Chondrocyte (in vitro differentiated cells): ENCODE results near the gene SP1. TPM values are rescaled to one million over a fixed set of nuclear protein-coding genes. Genes with fewer than 3 reads are reported as not detected.

Source experiments
- DNase-seq: peaks from one replicate; pipeline ENCODE4 v3.0.0; 2021; ENCODE audit warnings: mixed read lengths, low spot score
- H3K27ac Mint-ChIP-seq: one replicate; pipeline ENCODE4 v1.8.0; 2021; ENCODE audit warnings: mild to moderate bottlenecking, moderate library complexity, mixed read lengths; ENCODE audit not compliant: unreplicated experiment
- H3K27me3 Mint-ChIP-seq: 2 replicates; pipeline ENCODE4 v1.8.0; 2021; ENCODE audit warnings: low read depth, mixed read lengths
- H3K36me3 Mint-ChIP-seq: 2 replicates; pipeline ENCODE4 v1.8.0; 2021; ENCODE audit warnings: low read depth, mixed read lengths
- H3K4me1 Mint-ChIP-seq: 2 replicates; pipeline ENCODE4 v1.8.0; 2021; ENCODE audit warnings: low read depth, mild to moderate bottlenecking, mixed read lengths
- H3K4me3 Mint-ChIP-seq: one replicate; pipeline ENCODE4 v1.8.0; 2021; ENCODE audit warnings: mild to moderate bottlenecking, moderate library complexity, mixed read lengths; ENCODE audit not compliant: unreplicated experiment
- H3K9me3 Mint-ChIP-seq: 2 replicates; pipeline ENCODE4 v1.8.0; 2021; ENCODE audit warnings: low read depth, mixed read lengths
- total RNA-seq: library from RNA; stranded (reverse); gene quantifications from 3 replicates; pipeline ENCODE4 v1.2.1, GENCODE V29; 2021
- TF ChIP-seq, protein P1 (sequence below): fragments of 200-600 bp; sonication (generic); IDR thresholded peaks from 2 replicates; pipeline ENCODE4 v1.5.0; 2021; ENCODE audit warnings: antibody characterized with exemption, mild to moderate bottlenecking, moderate library complexity

The SP1 gene
- total RNA-seq, 1 donor from 2014 or later, result 59.0 TPM

DNA sequence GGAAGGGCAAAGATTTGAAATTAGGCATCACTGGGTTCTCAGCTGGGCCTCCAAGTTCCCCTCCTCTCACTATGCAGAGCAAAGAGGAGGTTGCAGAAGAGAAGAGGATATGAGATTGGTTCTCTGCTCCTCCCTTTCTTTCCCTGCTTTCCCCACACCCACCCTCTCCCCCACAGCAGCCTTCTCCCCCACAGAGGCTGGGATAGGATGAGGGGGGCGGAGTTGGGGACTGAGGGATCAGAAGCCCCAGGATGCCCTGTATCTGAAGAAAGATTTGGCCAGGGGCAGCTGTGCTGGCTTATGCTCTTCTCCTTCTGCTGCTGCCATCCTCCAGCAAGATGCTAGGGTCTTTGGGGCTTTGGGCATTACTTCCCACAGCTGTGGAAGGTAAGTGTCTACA is 43.6 kb downstream of the SP1 start, which contains the start of gene AMHR2:
AMHR2 (plus strand) TSS at position 259 of the 400 bp plus-strand sequence; CDS start at position 339, 80 bp downstream.
- Mint-ChIP-seq H3K9me3 (no peaks in the 10 kb centered on the region), H3K4me1 (peaks cover 19% of the 10 kb centered on the region), H3K4me3 (no peak within 1 kb of the TSS), H3K27ac (no peak within 1 kb of the TSS), H3K36me3 (no peaks in the 10 kb centered on the region), H3K27me3 (no peaks in the 10 kb centered on the region)
- TF ChIP-seq, protein P1, sequence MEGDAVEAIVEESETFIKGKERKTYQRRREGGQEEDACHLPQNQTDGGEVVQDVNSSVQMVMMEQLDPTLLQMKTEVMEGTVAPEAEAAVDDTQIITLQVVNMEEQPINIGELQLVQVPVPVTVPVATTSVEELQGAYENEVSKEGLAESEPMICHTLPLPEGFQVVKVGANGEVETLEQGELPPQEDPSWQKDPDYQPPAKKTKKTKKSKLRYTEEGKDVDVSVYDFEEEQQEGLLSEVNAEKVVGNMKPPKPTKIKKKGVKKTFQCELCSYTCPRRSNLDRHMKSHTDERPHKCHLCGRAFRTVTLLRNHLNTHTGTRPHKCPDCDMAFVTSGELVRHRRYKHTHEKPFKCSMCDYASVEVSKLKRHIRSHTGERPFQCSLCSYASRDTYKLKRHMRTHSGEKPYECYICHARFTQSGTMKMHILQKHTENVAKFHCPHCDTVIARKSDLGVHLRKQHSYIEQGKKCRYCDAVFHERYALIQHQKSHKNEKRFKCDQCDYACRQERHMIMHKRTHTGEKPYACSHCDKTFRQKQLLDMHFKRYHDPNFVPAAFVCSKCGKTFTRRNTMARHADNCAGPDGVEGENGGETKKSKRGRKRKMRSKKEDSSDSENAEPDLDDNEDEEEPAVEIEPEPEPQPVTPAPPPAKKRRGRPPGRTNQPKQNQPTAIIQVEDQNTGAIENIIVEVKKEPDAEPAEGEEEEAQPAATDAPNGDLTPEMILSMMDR, result no peak
- no peak for DNase-seq

DNA sequence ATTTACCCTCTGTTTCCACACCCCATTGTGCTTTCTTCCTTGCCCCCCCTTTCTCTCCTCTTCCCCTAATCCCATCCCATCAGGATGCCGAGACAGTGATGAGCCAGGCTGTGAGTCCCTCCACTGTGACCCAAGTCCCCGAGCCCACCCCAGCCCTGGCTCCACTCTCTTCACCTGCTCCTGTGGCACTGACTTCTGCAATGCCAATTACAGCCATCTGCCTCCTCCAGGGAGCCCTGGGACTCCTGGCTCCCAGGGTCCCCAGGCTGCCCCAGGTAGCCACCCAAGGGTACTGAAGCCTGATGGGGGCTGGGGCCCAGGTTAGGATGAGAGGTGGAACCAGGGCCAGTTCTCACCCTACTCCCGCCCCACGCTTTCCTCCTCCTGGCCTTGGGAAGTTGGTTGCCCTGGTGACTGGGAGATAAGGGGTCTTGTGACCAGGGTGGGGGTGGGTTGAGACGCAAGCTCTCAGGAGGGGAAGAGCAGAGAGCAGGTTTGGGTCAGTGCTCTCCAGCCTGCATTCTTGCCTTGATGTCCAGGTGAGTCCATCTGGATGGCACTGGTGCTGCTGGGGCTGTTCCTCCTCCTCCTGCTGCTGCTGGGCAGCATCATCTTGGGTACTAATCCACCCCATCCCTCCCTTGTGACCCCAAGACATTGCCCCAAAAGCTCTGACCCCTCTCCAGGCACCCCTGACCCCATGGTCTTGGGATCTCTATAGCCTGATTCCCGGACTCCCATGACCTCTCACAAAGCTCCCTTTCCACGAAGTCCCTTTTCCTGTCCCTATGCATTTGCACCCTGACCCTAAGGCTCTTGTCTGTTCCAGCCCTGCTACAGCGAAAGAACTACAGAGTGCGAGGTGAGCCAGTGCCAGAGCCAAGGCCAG is 44.9 kb downstream of the SP1 start:
- Mint-ChIP-seq H3K9me3 (no peaks in the 10 kb centered on the region), H3K4me1 (peaks cover 16% of the 10 kb centered on the region)

DNA sequence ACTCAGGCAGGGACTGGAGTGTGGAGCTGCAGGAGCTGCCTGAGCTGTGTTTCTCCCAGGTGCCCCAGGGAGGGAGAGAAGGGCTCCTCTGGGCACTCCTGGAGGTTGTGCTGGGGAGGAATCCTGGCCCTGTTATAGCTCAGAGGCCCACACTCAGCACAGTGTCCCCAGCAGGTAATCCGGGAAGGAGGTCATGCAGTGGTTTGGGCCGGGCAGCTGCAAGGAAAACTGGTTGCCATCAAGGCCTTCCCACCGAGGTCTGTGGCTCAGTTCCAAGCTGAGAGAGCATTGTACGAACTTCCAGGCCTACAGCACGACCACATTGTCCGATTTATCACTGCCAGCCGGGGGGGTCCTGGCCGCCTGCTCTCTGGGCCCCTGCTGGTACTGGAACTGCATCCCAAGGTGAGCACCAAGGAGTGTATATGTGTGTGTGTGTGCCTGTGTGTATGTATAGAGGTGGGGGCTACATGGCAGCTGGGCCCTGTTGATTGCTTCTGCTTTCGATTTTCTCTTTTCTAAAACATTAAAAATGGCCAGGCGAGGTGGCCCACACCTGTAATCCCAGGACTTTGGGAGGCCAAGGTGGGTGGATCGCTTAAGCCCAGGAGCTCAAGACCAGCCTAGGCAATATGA is 45.7 kb downstream of the SP1 start:
- Mint-ChIP-seq H3K4me1 (peaks cover 14% of the 10 kb centered on the region), H3K27me3 (no peaks in the 10 kb centered on the region), H3K4me3 (no peak overlapping the region), H3K27ac (no peak overlapping the region), H3K36me3 (no peaks in the 10 kb centered on the region), H3K9me3 (no peaks in the 10 kb centered on the region)
- TF ChIP-seq, protein P1, result no peak
- DNase-seq, result no peak

More for the DNA sequence above, 44.9 kb downstream of the SP1 start:
- no peaks in the 10 kb centered on the region for H3K27me3 Mint-ChIP-seq
- no peaks in the 10 kb centered on the region for H3K36me3 Mint-ChIP-seq
- TF ChIP-seq, protein P1, result no peak
- no peak overlapping the region for H3K4me3 Mint-ChIP-seq
- no peak overlapping the region for H3K27ac Mint-ChIP-seq
- DNase-seq, result no peak

DNA sequence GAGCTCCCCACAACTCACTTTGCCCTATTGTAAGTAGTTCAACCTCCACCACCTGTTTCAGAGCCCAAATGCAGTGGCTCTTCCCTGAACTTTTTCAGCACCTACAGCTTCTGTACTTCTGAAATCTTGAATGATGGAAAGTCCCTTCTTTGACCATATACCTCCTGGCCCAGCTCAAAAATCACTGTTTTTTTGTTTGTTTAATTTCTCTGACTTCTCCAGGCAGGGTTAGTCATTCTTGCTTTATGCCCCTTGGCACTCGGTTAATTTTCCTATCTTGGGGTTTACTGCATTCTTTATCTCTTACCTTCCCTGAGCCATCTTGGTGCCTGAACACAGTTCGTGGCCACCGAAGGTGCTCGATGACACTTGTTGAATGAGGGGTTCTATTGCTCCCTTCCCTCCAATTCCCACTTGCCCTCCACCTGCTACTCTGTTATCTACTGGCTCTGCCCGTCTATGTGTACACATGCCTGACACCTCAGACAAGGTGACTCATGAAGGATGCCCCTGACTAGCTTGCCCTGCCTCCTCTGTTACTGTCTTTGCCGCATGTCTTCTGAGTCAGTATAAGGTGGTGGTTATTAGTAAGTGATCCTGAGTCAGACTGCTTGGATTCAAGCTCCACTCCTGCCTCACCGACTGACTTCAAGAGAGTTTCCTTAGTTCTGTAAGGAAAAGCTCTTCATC is 48.1 kb downstream of the SP1 start:
- Mint-ChIP-seq H3K27me3 (no peaks in the 10 kb centered on the region), H3K9me3 (no peaks in the 10 kb centered on the region), H3K4me1 (peaks cover 10% of the 10 kb centered on the region), H3K4me3 (no peak overlapping the region), H3K27ac (no peak overlapping the region), H3K36me3 (no peaks in the 10 kb centered on the region)
- no peak for DNase-seq
- TF ChIP-seq, protein P1, result no peak

DNA sequence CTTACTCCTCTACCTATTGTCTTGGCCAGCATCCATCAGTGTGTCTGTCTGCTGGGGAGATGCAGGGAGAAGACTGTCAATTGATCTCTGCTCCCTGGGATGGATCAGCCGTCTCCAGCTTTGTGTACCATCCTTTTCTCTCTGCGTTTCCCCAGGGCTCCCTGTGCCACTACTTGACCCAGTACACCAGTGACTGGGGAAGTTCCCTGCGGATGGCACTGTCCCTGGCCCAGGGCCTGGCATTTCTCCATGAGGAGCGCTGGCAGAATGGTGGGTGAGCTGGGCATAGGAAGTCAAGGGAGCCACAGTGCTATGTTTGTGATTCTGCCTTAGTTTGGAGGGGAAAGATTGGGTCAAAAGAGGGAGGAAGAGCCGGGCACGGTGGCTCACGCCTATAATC is 48.8 kb downstream of the SP1 start:
- Mint-ChIP-seq H3K4me3 (no peak overlapping the region), H3K4me1 (peaks cover 10% of the 10 kb centered on the region), H3K9me3 (no peaks in the 10 kb centered on the region), H3K27me3 (no peaks in the 10 kb centered on the region), H3K36me3 (no peaks in the 10 kb centered on the region), H3K27ac (no peak overlapping the region)
- DNase-seq, result no peak
- TF ChIP-seq, protein P1, result no peak
